ENCODE results near the gene NISCH.

NISCH gene

DNA sequence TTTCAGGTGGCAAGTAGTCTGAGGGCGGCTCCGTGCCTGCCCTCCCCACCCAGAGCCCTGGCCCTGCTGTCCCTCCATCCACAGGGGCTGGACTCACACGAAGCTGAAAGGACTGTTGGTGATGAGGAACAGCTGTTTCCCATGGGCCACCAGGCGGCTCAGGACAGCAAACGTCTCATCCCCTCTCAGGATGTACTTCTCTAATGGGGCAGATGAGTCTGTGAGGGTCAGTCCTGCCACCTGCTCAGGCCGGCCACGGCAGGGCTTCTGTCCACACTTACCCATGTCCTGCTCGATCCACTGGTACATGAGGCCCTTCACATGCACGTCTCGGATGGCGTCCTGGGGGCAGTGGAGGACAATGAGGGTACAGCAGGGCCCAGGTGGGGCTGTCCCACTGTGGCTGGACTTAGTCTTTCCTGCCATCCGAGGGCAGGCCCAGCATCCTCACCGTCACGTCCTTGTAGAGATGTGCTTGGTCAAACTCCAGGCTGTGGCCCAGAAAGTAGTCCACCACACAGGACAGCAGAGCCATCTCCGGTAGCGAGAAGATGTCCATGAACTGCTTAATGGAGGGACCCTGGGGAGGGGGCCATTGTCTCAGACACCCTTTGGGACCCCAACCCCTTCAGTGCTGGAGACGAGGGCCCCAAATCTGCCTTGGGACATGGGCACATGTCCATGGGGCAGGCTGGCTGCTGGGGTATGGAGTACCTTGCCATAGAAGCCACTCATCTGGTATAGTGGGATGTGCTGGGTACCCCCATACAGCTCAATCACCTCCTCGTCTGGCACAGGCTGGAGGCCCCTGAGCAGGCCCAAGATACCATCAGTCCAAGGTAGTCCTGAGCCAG lies 72.6 kb downstream of the NISCH start:
- DNase-seq: no peak

DNA sequence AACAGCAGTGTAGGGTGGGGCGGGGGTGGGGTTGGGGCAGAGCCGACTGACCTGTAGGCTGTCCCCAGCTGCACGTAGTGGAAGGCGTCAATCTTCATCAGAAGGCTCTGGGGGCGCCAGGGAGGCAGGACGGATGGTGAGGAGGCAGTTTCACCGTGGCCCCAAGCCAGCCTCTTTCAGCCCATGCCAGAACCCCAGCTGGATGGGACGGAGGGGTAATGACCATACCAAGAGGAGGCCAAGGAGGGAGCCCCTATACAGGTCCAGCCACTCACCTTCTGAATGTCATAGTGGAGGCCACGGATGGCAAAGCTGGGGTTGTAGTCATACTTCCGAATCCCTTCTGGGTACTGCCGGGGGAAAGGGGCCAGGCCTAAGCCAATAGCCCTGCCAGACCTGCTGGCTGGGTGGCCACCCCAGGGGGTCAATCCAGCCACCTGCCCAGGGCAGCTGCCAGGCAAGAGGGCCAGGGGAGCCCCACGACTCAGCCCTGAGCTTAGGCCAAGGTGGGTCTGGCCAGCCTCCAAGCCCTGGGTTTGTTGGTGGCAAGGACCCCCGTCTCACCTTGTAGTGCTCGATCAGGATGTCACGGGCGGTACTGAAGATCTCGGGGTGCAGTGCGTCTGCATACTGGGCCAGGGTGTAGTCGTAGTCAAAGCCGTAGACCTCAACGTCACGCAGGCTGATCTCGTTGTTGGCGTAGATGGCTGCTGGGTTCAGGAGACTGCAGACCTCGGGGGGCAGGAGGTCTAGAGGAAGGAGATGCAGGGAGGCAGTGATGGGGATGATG lies 73.4 kb downstream of the NISCH start:
- DNase-seq: no peak

DNA sequence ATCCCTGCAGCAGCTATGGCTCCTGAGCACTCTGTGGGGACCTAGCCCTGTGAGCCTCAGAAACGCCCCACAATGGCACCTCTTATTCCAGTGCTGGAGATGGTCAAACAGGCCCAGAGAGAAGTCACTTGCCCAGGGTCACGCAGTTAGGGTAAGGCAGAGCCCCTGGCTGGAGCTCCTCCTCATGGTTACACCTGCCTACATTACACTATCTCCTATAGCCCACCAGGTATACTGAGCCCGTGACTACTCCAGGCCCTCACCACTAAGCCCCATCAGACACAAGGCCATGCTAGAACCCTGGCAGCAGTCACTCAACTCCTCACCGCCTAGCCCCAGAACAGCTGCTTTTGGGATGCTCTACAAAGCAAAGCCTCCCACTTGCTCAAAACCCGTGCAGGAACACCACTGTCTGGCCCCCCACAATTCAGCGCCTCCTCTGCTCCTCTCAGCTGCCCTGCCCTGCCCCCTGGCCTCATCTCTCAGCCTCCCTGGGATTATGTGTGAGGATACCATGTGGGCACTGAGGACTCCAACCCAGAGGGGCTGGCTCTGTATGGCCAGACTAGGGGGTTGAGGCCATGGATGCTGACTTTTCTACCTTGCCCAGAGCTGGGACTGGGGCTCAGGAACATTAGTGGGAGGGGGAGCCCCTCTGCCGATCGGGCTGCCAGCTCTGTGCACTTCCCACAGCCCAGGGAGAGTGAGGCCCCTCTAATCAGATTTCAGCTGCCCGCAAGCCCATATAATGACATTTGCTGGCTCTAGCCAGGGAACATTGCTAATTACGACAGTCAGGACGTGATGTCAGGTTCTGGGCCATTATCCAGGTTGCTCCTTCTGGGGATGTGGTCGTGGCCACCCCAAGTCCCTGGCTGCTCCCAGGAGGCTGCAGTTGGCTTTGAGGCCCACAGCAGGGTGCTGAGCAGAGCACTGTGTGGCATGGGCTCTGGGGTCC lies 74.3 kb downstream of the NISCH start:
- no peak for DNase-seq

DNA sequence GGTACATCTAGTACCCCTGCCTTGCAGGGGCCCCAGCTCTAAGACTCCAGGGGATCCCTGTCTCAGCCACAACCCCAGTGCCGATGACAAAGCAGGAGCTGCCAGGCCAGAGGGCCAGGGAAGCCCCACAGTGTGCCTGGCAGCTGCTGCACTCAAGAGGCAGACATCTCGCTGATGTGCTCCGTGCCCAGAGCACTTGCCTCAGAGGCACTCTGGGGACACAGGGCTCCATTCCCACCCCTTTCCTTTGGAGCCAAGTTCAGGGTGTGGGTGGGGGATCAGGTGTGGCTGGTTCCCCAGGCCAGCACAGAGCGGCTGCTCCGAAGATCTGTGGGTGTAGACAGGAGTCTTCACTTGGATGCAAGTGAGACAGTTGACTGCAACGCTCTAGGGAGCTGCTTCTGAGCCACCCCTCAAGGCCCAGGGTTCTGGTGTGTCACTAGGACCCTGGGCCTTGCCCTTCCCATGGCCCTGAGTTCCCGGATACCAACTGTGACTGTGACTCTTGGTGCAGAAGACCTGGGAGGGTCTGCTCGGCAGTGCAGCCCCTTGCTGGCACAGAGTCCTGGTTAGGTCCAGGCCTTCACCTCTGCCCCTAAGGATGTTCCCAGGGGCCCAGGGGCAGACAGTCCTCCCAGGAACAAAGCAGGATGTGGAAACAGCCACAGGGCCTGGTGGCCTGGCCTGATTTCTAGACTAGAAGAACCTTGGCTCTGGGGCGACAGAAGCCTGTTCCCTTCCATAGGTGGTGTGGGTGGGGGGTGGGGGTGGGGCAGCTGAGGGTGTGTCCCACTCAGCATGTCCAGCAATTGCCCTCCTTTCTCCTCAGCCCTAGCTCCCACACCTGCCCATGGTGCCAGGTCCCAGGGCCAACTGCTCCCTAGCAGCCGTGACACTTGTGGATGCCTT lies 75.8 kb downstream of the NISCH start:
- no peak for DNase-seq

DNA sequence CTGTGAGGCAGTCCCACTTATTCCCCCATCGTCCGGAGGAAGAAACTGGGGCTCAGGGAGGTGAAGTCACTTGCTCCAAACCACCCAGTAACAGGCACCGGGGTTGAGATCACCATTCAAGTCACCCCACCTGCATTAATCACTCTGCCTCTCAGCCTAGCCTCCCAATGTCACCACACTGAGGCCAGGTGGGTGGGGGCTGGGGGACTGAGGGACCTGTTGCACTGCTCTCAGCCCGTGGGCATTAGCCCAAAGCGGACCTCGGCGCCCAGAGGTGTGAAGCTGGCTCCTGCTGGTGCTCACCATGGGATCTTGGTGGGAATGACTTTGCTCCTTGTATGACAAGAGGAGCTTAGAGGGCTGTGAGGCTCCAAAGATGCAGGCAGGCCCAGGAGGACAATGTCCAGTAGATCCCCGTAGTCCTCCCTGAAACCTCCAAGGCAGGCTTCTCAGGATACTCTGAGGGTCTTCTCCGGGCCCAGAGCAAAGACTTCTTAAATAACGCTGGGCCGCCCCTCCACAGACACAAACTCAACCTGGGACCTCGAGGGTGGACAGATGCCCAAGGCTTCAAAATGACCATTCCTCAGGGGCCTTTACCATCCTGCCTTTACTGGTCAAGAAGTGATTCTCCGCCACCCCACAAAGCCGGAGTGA lies 76.6 kb downstream of the NISCH start:
- DNase-seq: no peak

DNA sequence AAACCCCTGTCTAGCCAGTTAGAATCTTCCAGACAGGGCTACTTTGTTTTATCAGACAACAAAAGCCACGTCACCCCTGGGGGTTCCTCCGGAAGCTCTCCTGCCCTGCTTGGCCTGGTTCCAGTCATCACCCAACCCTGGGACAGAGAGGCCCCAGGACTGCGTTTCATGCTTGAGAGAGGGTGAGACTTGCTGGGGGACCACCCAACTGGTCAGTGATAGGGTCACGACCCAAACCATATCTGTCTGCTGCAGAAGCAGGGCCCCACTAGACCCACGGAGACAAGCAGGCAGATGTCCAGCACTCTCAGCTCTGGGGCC lies 77.1 kb downstream of the NISCH start:
- no peak for DNase-seq

DNA sequence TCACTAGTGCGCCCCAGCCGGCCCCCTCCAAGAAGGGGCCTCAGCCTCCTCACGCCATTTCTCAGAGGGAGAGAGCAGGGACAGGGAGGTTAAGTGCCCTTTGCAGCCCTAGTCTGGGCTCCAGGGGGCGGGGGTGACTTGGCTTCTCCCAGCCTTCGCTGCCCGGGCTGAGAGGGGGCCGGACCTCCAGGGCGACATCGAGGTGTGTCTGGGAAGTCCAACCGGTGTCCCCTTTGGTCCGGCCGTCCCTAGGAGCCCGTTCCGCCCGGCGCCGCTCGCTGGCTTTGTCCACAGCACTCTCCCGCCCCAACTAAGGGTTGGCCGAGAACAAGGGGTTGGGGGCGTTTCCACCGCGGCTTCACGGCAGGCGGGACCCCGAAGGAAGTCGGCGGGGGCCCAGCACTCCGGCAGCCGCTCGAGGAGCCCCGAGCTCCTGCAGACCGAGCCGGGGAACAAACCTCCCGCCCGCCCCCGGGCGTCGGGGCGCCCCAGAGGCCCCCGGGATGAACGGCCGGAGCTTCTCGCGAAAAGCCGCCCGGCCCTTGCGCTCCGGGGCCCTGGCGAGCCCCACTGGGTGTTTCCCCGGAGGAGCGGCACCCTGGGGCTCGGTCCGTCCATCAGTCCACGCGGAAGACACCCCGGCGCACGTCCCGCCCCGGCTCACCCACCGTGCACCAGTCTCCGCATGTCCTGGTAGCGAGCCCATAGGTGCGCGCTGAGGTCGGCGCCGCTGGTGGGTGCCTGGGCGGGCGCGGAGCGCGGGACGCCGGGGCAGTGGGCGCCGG lies 77.6 kb downstream of the NISCH start:
- DNase-seq: peak; percentile 15

DNA sequence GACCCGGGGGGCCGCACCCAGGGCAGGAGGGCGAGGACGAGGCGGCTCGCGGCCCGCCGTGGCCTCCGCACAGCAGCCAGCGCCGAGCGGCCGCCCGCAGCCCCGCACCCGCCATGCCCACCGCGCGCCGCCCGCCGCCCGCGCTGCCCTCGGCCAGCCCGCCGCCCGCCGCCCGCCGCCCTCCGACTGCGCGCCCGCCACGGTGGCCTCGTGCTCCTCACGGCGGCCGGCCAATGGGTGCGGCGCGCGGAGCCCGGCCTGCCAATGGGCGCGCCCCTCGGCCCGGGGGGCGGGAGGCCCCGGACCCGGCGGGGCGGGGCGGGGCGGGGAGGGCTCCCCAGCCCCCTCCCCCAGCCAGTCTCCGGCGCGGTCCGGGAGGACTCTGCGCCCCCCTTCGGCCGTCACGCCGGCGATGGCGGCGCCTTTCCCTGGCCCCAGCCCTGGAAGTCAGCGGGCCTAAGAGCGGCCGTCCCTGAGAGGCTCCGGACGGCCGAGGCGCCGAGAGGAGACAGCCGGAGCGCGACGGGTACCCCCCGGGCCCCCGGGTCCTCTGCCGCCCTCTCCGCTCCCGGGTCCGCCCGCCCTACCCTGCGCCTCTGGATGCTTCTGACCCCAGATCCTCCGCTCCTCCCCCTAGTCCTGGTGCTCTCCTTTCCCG lies 78.3 kb downstream of the NISCH start, which contains the start of gene NT5DC2:
TSS of gene NT5DC2 (minus strand) at position 235 of the 658 bp plus-strand sequence. CDS start at position 115, 120 bp downstream.
- DNase-seq: peak; percentile 69

DNA sequence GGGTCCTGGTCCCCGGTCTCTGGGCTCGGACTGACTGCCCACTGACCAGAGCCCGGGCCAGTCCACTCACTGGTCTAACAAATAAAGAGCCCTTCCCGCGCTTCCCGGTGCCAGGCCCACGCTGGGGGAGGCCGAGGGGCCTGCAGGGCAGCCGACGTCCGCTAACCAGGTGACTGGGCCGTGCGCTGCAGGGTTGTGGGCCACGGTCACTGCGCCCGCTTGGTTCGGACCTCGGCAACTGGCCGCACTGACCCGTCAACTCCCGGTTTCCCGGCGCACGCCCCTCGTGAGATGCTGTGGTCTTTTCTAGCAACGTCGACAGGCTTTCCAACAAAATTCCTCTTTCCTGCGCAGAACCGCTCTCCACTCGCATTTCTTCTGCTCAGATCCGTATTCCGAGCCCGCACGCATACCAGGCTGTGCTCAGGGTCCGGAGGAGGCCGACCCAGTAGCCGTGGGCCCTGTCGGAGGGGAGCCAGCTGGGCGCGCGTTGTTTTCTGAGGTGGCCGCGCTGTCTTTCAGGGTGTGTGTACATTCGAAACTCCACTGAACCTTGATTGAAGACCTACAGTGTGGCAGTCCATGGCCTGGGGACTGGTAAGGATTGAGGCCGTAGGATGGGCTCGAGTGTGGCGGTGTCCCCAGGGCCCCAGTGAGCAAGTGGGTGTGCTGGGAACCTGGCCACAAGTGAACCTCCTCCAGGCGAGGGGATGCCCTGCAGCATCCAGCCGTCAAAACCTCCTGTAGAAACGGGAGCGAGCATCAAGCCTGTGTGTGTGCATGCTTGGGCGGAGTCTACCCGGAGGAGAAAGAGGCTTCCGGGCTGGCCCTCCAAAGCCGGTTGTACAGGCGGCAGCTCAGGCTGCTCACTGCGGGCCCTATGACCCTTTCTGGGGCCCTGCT lies 79.1 kb downstream of the NISCH start:
- DNase-seq: no peak

DNA sequence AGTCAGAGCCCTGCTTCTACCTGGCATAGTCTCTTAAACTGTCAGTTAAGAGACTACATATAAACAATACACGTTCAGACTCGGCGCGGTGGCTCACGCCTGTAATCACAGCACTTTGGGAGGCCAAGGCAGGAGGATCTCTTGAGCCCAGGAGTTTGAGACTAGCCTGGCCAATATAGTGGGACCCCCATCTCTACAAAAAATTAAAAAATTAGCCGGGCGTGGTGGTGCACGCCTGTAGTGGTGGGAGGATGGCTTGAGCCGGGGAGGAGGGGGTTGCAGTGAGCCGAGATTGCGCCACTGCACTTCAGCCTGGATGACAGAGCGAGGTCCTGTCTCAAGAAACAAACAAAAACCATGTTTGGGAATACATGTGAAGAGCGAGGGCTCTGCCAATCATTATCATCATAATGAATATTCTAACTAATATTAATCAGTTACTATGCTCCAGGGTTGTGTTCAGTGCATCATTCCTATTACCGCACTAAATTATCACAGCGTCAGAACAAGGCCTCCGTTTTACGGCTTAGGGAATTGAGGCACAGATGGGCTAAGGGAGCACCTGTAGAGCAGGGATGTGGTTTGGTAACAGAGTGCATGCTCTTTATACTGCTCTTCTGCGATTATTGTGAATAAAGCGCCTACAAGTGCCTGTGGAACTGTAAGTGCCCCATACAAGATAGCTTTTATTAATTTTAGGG lies 80.2 kb downstream of the NISCH start:
- DNase-seq: no peak

DNA sequence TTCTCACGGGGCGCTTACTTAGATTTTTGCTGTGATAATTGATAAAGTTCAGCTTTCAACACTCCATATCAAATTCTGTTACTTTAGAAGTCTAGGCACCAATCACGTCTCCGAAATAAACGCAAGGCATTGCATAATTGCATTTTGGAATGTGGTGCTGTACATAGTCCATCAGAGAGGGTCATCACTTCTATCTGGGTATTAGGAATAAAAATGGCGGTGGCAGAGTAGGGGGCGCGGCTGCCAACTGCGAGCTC lies 80.6 kb downstream of the NISCH start:
- DNase-seq: no peak

DNA sequence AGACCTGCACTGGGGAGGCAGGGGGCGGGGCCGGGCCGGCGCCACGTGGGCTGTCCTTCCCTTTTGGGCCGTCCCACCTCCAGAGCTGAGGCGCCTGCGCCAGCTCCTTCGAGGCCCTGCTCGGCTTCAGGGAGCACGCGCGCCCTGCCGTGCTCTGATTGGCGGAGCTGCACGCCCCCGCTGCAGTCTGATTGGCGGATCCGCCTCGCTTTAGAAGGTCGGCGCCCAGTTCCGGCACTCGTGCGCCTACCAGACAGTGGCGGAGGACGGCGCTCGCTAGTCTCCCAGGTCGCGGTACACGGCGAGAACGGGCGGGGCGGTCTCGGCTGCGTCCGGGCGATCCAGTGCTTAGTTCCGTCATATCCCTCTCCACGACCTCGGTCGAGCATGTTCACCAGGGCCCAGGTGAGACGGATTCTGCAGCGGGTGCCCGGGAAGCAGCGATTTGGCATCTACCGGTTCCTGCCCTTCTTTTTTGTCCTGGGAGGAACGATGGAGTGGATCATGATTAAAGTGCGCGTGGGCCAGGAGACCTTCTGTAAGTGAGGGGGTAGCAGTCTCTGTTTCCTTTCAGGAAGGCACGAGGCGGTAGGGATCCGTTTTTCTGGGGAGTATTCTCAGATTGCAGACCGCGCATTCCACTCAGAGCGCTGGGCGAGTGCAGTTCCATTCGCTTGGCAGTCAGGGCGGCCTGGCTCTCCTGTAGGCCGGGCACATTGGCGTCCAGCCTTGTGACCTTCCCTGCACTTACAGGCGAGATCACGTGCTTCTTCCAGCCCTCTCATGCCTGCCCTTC lies 81.2 kb downstream of the NISCH start, which contains the start of gene UQCC5:
TSS of gene UQCC5 (plus strand) at position 237 of the 796 bp plus-strand sequence. CDS start at position 388, 151 bp downstream.
- peak; percentile 95 for DNase-seq

DNA sequence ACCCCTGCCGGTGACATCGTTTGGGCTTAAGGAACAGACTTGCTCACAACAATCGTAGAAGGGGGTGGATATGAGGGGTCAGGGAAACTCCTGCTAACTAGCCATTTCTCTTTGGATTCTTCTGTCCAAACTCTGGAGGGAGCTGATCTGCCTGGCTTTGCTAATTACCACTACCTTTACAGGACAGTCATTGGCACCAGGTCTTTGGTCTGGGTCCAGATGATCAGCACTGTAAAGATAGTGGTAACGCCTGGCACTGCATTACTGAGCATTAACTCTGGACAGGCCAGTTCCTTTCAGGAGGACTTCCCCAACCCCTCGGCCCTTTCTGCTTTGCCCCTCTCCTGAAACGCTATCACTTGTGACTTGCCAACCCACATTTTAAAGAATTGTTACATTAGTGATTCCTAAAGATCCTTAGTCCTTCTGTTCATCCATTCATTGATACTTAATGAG lies 81.8 kb downstream of the NISCH start:
- no peak for DNase-seq

DNA sequence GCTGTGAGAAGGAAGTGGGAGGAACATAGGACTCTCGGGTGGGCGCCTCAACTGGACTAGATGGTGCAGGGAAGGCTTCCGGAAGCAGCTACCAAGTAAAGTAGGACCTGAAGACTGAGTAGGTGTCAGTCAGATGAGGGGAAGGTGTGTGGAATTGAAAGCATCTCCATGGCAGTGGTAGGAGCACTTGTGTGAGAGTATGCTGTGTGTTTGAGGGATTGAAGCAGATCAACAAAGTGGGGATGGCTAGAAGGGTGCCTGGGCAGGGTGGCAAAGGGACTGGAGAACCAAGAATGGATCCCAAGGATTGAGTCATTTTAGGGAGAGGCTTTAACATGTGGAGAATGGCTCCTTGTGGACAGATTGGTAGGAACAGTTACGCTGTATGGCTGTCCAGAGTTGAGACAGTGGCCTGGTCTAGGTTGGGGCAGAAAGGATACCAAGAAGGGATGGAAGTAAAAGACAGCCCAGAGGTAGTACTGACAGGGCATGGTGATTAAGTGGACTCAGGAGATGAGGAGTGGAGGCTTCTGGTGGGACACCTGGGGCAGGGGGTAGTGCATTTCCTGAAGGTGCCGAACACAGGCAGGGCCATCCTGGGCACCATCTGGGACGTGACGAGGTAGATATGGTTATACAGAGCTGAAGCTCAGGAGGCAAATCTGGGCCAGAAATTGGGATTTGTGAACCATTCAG lies 82.5 kb downstream of the NISCH start:
- no peak for DNase-seq

DNA sequence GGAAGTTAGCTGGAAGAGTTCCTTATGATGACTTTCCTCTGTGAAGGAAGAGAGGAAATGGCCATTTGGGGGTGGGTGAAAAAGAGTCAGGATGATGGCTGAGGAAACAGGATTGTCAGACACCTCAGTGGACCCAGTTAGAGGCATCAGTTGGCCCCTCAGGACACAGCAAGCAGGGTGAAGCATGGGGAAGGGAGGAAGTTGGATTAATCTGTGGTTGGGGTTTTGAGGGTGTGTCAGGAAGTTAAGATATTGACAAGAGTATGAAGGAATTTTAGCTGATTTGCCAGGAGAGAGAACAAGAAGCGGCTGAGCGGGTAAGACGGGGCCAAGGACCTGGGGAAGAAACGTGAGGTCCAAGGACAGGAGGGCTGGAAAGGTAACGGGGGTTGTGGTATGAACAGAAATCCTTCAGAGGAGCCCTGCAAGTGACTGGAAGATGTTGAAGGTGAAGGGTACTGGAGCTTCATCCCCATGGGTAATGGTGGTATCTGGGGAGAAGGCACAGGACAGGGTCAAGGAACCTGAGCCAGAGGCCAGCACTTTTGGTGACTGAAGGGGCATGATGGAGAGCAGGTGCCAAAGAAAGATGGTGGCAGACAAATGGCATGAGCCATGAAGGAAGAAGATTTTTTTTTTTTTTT lies 83.7 kb downstream of the NISCH start:
- no peak for DNase-seq

DNA sequence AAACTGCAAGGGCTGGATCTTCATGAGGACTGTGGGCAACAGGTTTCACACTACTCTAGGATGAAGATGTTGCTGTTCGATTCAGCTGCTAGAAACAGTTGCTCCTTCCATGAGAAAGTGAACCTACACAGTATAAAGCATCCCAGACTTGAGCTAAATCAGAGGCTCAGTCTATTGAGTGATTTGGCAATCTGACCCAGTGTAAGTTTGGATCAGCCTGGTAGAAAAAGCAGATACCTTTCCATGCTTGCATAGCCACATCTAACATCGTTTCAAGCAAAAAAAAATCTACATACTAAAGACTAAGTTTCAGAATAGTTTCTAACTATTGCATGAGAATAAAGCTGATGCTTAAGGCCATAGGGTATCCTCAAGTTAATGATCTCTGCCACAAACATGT lies 85.6 kb downstream of the NISCH start:
- no peak for DNase-seq

All from stimulated activated CD4-positive, alpha-beta T cell treated with anti-CD3 and anti-CD28 coated beads, Interleukin-12 subunit alpha, Interleukin-12 subunit beta, amount 100 ng/mL, for 4 hours (primary cell).